ENCODE measurements around the gene CRLF2.

The CRLF2 gene

GRCh38 chrX:1164322-1165288 lies 47.8 kb downstream of the CRLF2 start:
- no peak overlapping the region for H3K27ac ChIP-seq (ENCODE audit: low read depth, low read length)
- H3K79me2 ChIP-seq (ENCODE audit: insufficient read depth, low read length), result no peaks in the 10 kb centered on the region
- no peaks in the 10 kb centered on the region for H3K9me2 ChIP-seq (replicated peaks; ENCODE audit: insufficient read depth, low read length)
- no peaks in the 10 kb centered on the region for H3F3A ChIP-seq (ENCODE audit: insufficient read depth)
- no peak overlapping the region for H2AFZ ChIP-seq (ENCODE audit: low read depth, low read length, severe bottlenecking)
- H4K20me1 ChIP-seq (ENCODE audit: low read depth, low read length), result no peaks in the 10 kb centered on the region
- H3K4me2 ChIP-seq (ENCODE audit: low read depth, low read length, poor library complexity, severe bottlenecking), result no peak overlapping the region
- H3K9me3 ChIP-seq (ENCODE audit: insufficient read depth, low read length), result no peaks in the 10 kb centered on the region
- no peak for TF ChIP-seq EZH2phosphoT487 (conservative IDR thresholded peaks at IDR 0.05; ENCODE audit: low read length)
- TF ChIP-seq CTCF (IDR thresholded peaks at IDR 0.05; ENCODE audit: insufficient read depth, low read length, poor library complexity, severe bottlenecking), result no peak
- no peaks in the 10 kb centered on the region for H3K36me3 ChIP-seq (ENCODE audit: low read length)
- no peaks in the 10 kb centered on the region for H3K27me3 ChIP-seq (ENCODE audit: low read length)
- H3K9ac ChIP-seq (ENCODE audit: low read length), result no peak overlapping the region
- no peak overlapping the region for H3K4me3 ChIP-seq (ENCODE audit: insufficient read depth, low read length, poor library complexity, severe bottlenecking)

DNA sequence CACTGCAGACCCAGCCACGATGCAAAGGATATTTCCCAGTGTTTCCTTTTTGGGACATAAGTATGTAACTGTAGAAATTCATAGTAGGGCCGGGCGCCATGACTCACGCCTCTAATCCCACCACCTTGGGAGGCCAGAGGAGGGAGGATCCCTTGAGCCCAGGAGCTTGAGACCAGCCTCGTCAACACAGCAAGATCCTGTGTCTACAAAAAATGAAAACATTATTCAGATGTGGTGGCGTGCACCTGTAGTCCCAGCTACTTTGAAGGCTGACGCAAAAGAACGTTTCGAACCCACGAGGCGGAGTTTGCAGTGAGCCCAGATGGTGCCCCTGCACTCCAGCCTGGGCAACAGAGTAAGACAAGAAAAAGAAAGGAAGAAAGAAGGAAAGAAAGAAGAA lies 49.2 kb downstream of the CRLF2 start:
- no peaks in the 10 kb centered on the region for H3K9me2 ChIP-seq (replicated peaks; ENCODE audit: insufficient read depth, low read length)
- H3K9me3 ChIP-seq (ENCODE audit: insufficient read depth, low read length), result no peaks in the 10 kb centered on the region
- no peak overlapping the region for H3K4me2 ChIP-seq (ENCODE audit: low read depth, low read length, poor library complexity, severe bottlenecking)
- no peak overlapping the region for H3K9ac ChIP-seq (ENCODE audit: low read length)
- TF ChIP-seq CTCF (IDR thresholded peaks at IDR 0.05; ENCODE audit: insufficient read depth, low read length, poor library complexity, severe bottlenecking) (no peak), EZH2phosphoT487 (conservative IDR thresholded peaks at IDR 0.05; ENCODE audit: low read length) (no peak)
- H3K36me3 ChIP-seq (ENCODE audit: low read length), result no peaks in the 10 kb centered on the region
- H3F3A ChIP-seq (ENCODE audit: insufficient read depth), result no peaks in the 10 kb centered on the region
- no peak overlapping the region for H2AFZ ChIP-seq (ENCODE audit: low read depth, low read length, severe bottlenecking)
- H3K79me2 ChIP-seq (ENCODE audit: insufficient read depth, low read length), result no peaks in the 10 kb centered on the region
- H3K27me3 ChIP-seq (ENCODE audit: low read length), result no peaks in the 10 kb centered on the region
- no peak overlapping the region for H3K27ac ChIP-seq (ENCODE audit: low read depth, low read length)
- H4K20me1 ChIP-seq (ENCODE audit: low read depth, low read length), result no peaks in the 10 kb centered on the region
- H3K4me3 ChIP-seq (ENCODE audit: insufficient read depth, low read length, poor library complexity, severe bottlenecking), result no peak overlapping the region

DNA sequence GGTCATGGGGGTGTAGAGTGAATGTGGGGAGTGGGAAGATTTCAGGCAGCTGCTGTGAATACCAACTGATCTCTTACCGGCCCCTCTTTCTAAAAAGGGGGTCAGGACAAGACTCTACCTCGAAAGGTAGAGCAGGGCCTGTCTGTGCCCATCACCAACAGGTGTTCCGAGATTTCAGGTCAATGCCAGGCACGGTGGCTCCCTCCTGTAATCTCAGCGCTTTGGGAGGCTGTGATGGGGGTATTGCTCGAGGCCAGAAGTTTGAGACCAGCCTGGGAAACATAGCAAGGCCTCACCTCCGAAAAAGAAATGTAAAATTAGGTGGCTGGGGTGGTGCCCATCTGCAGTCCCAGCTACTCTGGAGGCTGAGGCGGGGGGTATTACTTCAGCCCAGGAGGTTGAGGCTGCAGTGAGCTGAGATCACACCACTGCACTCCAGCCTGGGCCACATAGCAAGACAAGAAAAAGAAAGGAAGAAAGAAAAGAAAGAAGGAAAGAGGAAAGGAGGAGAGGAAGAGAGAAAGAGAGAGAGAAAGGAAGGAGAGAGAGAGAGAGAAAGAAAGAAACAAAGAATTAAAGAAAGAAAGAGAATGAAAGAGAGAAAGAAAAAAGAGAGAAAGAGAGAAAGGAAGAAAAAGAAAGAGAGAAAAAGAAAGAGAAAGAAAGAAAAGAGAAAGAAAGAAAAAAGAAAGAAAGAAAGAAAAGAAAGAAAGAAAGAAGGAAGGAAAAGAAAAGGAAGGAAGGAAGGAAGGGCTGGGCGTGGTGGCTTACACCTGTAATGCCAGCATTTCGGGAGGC lies 50.1 kb downstream of the CRLF2 start:
- TF ChIP-seq CTCF (IDR thresholded peaks at IDR 0.05; ENCODE audit: insufficient read depth, low read length, poor library complexity, severe bottlenecking), result no peak
- no peak for TF ChIP-seq EZH2phosphoT487 (conservative IDR thresholded peaks at IDR 0.05; ENCODE audit: low read length)
- no peaks in the 10 kb centered on the region for H3F3A ChIP-seq (ENCODE audit: insufficient read depth)
- no peaks in the 10 kb centered on the region for H3K9me3 ChIP-seq (ENCODE audit: insufficient read depth, low read length)
- H2AFZ ChIP-seq (ENCODE audit: low read depth, low read length, severe bottlenecking), result no peak overlapping the region
- H3K27me3 ChIP-seq (ENCODE audit: low read length), result no peaks in the 10 kb centered on the region
- no peaks in the 10 kb centered on the region for H3K36me3 ChIP-seq (ENCODE audit: low read length)
- no peak overlapping the region for H3K9ac ChIP-seq (ENCODE audit: low read length)
- no peaks in the 10 kb centered on the region for H3K9me2 ChIP-seq (replicated peaks; ENCODE audit: insufficient read depth, low read length)
- no peak overlapping the region for H3K4me3 ChIP-seq (ENCODE audit: insufficient read depth, low read length, poor library complexity, severe bottlenecking)
- no peaks in the 10 kb centered on the region for H3K79me2 ChIP-seq (ENCODE audit: insufficient read depth, low read length)
- no peak overlapping the region for H3K27ac ChIP-seq (ENCODE audit: low read depth, low read length)
- no peak overlapping the region for H3K4me2 ChIP-seq (ENCODE audit: low read depth, low read length, poor library complexity, severe bottlenecking)
- H4K20me1 ChIP-seq (ENCODE audit: low read depth, low read length), result no peaks in the 10 kb centered on the region

Data from SU-DHL-6 (cell line).